K562 (cell line): ENCODE data around the gene ADCY1. TPM values are rescaled to one million over a fixed set of nuclear protein-coding genes. Genes with fewer than 3 reads are reported as not detected.

Experiments
- E2F8 ChIP-seq: fragments of 450-650 bp; IDR thresholded peaks from 2 replicates; pipeline ENCODE4 v1.7.1; 2018; ENCODE audit warnings: mild to moderate bottlenecking, low read depth; ENCODE audit not compliant: partially characterized antibody
- ELK3 ChIP-seq: fragments of 450-650 bp; formaldehyde crosslinking; IDR thresholded peaks from 2 replicates; pipeline ENCODE4 v1.4.0; 2020; ENCODE audit warnings: mild to moderate bottlenecking
- ETS1 ChIP-seq: conservative IDR thresholded peaks from 2 replicates; pipeline ENCODE4 v1.6.1; 2011; ENCODE audit warnings: low read depth, mild to moderate bottlenecking, low read length; ENCODE audit not compliant: control insufficient read depth
- NKRF ChIP-seq: fragments of 450-650 bp; IDR thresholded peaks from 2 replicates; pipeline ENCODE4 v1.6.1; 2016; ENCODE audit warnings: borderline replicate concordance
- SNAPC5 ChIP-seq: fragments of 250-450 bp; sonication (Bioruptor Pico); IDR thresholded peaks from 2 replicates; pipeline ENCODE4 v1.8.0; 2021; ENCODE audit warnings: moderate library complexity, mild to moderate bottlenecking, inconsistent platforms
- TAL1 ChIP-seq: fragments of 450-650 bp; IDR thresholded peaks from 2 replicates; pipeline ENCODE4 v1.6.1; 2016; ENCODE audit warnings: mild to moderate bottlenecking
- ZNF449 ChIP-seq: fragments of 250-450 bp; sonication (Bioruptor Pico); IDR thresholded peaks from 2 replicates; pipeline ENCODE4 v1.8.0; 2022; ENCODE audit warnings: moderate library complexity, mild to moderate bottlenecking, inconsistent platforms
- polyA plus RNA-seq, 8 experiments: library from polyadenylated mRNA; depleted of rRNA in 4 of 8; stranded (reverse) in 5 of 8; unstranded in 3 of 8; fragments of >200 nt; fragmentation: Nextera tagmentation in 2 of 8; fragmentation: Illumina TruSeq in 1 of 8; extraction: Ambion mirVana in 2 of 8; extraction: Trizol in 1 of 8; gene quantifications; 2 replicates each; pipeline versions ENCODE4 v1.2.1 to v1.2.3, GENCODE V29; 2011 to 2014; ENCODE audit warnings: inconsistent platforms in 1 of 8, missing spikeins in 1 of 8
- total RNA-seq, 7 experiments: library from RNA; depleted of rRNA in 6 of 7; stranded (reverse); fragments of >200 nt in 6 of 7; fragmentation: Illumina TruSeq in 2 of 7; extraction: Trizol in 2 of 7; gene quantifications; 2 replicates each; pipeline versions ENCODE4 v1.2.1 to v1.2.3, GENCODE V29; 2011 to 2021; ENCODE audit warnings: low replicate concordance in 1 of 7

Gene ADCY1
- total and polyA plus RNA-seq, 9 of the 15 experiments (the other 6 are each of a cell fraction or from before 2014, with no cell fraction given), result under 0.01 to 0.18 (median 0.10) TPM; not detected in 4

GRCh38 chr7:45567713-45568112 lies 6.5 kb upstream of the ADCY1 start (continued):
- TF ChIP-seq ETS1 (no peak), SNAPC5 (CRISPR knock-in tag) (no peak), ELK3 (no peak), TAL1 (no peak), ZNF449 (CRISPR knock-in tag) (no peak), NKRF (no peak), E2F8 (no peak)
